Neural cell (in vitro differentiated cells): Measurements from ENCODE around the gene HNRNPUL1. TPM values are rescaled to one million over a fixed set of nuclear protein-coding genes. Genes with fewer than 3 reads are reported as not detected.

ENCODE experiments used
- H2AFZ ChIP-seq: fragments of 200-600, 300-800 bp; sonication (generic), shearing (Covaris generic); 2 replicates; pipeline ENCODE4 v1.6.0; 2014; ENCODE audit warnings: low read depth, mild to moderate bottlenecking, antibody characterized with exemption, low read length, moderate library complexity
- H3F3A ChIP-seq: fragments of 200-600 bp; shearing (Covaris generic); 2 replicates; pipeline ENCODE4 v1.6.1; 2016; ENCODE audit warnings: mild to moderate bottlenecking, moderate library complexity, mixed read lengths, antibody characterized with exemption, low read length; ENCODE audit not compliant: insufficient read depth, poor library complexity, severe bottlenecking
- H3K27ac ChIP-seq: fragments of 200-600, 300-800 bp; sonication (generic), shearing (Covaris generic); 2 replicates; pipeline ENCODE4 v1.5.1; 2014; ENCODE audit warnings: mild to moderate bottlenecking, low read length, moderate library complexity
- H3K27me3 ChIP-seq: fragments of 300-800, 200-600 bp; sonication (generic), shearing (Covaris generic); 2 replicates; pipeline ENCODE4 v1.6.0; 2014; ENCODE audit warnings: mild to moderate bottlenecking, low read depth, low read length, moderate library complexity; ENCODE audit not compliant: insufficient read depth
- H3K36me3 ChIP-seq: fragments of 300-800, 200-600 bp; sonication (generic), shearing (Covaris generic); 2 replicates; pipeline ENCODE4 v1.5.1; 2014; ENCODE audit warnings: mild to moderate bottlenecking, antibody characterized with exemption, low read length, moderate library complexity; ENCODE audit not compliant: insufficient read depth
- H3K4me2 ChIP-seq: fragments of 300-800, 200-600 bp; sonication (generic), shearing (Covaris generic); 2 replicates; pipeline ENCODE4 v1.6.0; 2014; ENCODE audit warnings: mild to moderate bottlenecking, low read length
- H3K4me3 ChIP-seq: fragments of 300-800, 200-600 bp; sonication (generic), shearing (Covaris generic); 2 replicates; pipeline ENCODE4 v1.5.1; 2014; ENCODE audit warnings: mild to moderate bottlenecking, low read length, moderate library complexity
- H3K79me2 ChIP-seq: fragments of 200-600 bp; shearing (Covaris generic); replicated peaks from 2 replicates; pipeline ENCODE4 v1.6.0; 2014; ENCODE audit warnings: mild to moderate bottlenecking, low read length, moderate library complexity; ENCODE audit not compliant: insufficient read depth
- H3K9ac ChIP-seq: fragments of 300-800, 200-600 bp; sonication (generic), shearing (Covaris generic); 2 replicates; pipeline ENCODE4 v1.6.1; 2016; ENCODE audit warnings: mild to moderate bottlenecking, low read length, mixed read lengths
- H3K9me2 ChIP-seq: fragments of 200-600 bp; shearing (Covaris generic); 2 replicates; pipeline ENCODE4 v1.6.1; 2016; ENCODE audit warnings: mild to moderate bottlenecking, low read length, mixed read lengths; ENCODE audit not compliant: insufficient read depth
- H3K9me3 ChIP-seq: fragments of 200-600, 300-800 bp; sonication (generic), shearing (Covaris generic); 2 replicates; pipeline ENCODE4 v1.6.1; 2016; ENCODE audit warnings: mild to moderate bottlenecking, mixed run types, low read length, moderate library complexity, mixed read lengths
- H4K20me1 ChIP-seq: fragments of 200-600 bp; shearing (Covaris generic); 2 replicates; pipeline ENCODE4 v1.6.1; 2016; ENCODE audit warnings: mild to moderate bottlenecking, mixed run types; ENCODE audit not compliant: insufficient read depth
- EP300 ChIP-seq: fragments of 450-650 bp; conservative IDR thresholded peaks from 2 replicates; pipeline ENCODE4 v1.6.1; 2014; ENCODE audit warnings: antibody characterized with exemption, mild to moderate bottlenecking, moderate library complexity; ENCODE audit not compliant: poor library complexity, severe bottlenecking
- EZH2 ChIP-seq: fragments of 200-600, 300-800 bp; shearing (Covaris generic), sonication (generic); IDR thresholded peaks from 2 replicates; pipeline ENCODE4 v1.6.1; 2014; ENCODE audit warnings: antibody characterized with exemption, low read length, borderline replicate concordance, mild to moderate bottlenecking; ENCODE audit not compliant: insufficient read depth, poor library complexity, severe bottlenecking
- MXI1 ChIP-seq: fragments of 450-650 bp; conservative IDR thresholded peaks from 2 replicates; pipeline ENCODE4 v1.6.1; 2014; ENCODE audit warnings: antibody characterized with exemption, mild to moderate bottlenecking; ENCODE audit not compliant: poor library complexity, severe bottlenecking
- POLR2AphosphoS5 ChIP-seq: IDR thresholded peaks from 2 replicates; pipeline ENCODE4 v1.6.1; 2012
- RAD21 ChIP-seq: fragments of 450-650 bp; conservative IDR thresholded peaks from 2 replicates; pipeline ENCODE4 v1.6.1; 2014; ENCODE audit warnings: antibody characterized with exemption, mild to moderate bottlenecking, moderate library complexity
- SMC3 ChIP-seq: fragments of 450-650 bp; conservative IDR thresholded peaks from 2 replicates; pipeline ENCODE4 v1.6.1; 2014; ENCODE audit warnings: antibody characterized with exemption, mild to moderate bottlenecking, moderate library complexity; ENCODE audit not compliant: poor library complexity
- TAF1 ChIP-seq: IDR thresholded peaks from 2 replicates; pipeline ENCODE4 v1.6.1; 2012; ENCODE audit warnings: low read depth
- polyA plus RNA-seq: library from polyadenylated mRNA; depleted of rRNA; stranded (reverse); fragments of >200 nt; gene quantifications from 2 replicates; pipeline ENCODE4 v1.2.3, GENCODE V29; 2014
- TF ChIP-seq, protein P1 (sequence below): IDR thresholded peaks from 2 replicates; pipeline ENCODE4 v1.6.1; 2012; ENCODE audit warnings: borderline replicate concordance
- TF ChIP-seq, protein P2 (sequence below): fragments of 450-650 bp; IDR thresholded peaks from 2 replicates; pipeline ENCODE4 v1.5.1; 2014; ENCODE audit warnings: antibody characterized with exemption, mild to moderate bottlenecking, moderate library complexity; ENCODE audit not compliant: poor library complexity, severe bottlenecking

Gene HNRNPUL1
- polyA plus RNA-seq, 1 donor from 2014 or later = 34.6 TPM

DNA sequence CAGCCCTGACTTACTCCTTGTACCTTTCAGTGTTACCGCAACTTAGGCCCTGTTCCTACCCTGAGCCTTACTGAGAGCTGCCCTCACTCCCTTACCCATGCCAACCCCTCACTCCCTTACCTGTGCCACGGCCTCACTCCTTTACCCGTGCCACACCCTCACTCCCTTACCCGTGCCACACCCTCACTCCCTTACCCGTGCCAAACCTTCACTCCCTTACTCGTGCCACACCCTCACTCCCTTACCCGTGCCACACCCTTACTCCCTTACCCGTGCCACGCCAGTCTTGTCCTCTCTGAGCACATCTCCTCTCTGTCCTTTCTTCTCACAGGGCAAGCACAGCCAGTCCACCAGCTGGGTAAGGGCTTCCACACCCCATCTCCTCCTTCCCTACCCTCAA, 24.8 kb upstream of the HNRNPUL1 start:
- Histone ChIP-seq H3K36me3 (no peaks in the 10 kb centered on the region), H3K9ac (no peak overlapping the region), H3F3A (no peaks in the 10 kb centered on the region), H3K79me2 (no peaks in the 10 kb centered on the region), H2AFZ (no peak overlapping the region), H4K20me1 (no peaks in the 10 kb centered on the region), H3K4me3 (no peak overlapping the region), H3K4me2 (no peak overlapping the region), H3K9me2 (no peaks in the 10 kb centered on the region), H3K27ac (no peak overlapping the region), H3K9me3 (no peaks in the 10 kb centered on the region), H3K27me3 (no peaks in the 10 kb centered on the region)
- TF ChIP-seq, protein P1, sequence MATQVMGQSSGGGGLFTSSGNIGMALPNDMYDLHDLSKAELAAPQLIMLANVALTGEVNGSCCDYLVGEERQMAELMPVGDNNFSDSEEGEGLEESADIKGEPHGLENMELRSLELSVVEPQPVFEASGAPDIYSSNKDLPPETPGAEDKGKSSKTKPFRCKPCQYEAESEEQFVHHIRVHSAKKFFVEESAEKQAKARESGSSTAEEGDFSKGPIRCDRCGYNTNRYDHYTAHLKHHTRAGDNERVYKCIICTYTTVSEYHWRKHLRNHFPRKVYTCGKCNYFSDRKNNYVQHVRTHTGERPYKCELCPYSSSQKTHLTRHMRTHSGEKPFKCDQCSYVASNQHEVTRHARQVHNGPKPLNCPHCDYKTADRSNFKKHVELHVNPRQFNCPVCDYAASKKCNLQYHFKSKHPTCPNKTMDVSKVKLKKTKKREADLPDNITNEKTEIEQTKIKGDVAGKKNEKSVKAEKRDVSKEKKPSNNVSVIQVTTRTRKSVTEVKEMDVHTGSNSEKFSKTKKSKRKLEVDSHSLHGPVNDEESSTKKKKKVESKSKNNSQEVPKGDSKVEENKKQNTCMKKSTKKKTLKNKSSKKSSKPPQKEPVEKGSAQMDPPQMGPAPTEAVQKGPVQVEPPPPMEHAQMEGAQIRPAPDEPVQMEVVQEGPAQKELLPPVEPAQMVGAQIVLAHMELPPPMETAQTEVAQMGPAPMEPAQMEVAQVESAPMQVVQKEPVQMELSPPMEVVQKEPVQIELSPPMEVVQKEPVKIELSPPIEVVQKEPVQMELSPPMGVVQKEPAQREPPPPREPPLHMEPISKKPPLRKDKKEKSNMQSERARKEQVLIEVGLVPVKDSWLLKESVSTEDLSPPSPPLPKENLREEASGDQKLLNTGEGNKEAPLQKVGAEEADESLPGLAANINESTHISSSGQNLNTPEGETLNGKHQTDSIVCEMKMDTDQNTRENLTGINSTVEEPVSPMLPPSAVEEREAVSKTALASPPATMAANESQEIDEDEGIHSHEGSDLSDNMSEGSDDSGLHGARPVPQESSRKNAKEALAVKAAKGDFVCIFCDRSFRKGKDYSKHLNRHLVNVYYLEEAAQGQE = no peak
- TF ChIP-seq TAF1 = no peak
- no peak for TF ChIP-seq MXI1
- TF ChIP-seq, protein P2, sequence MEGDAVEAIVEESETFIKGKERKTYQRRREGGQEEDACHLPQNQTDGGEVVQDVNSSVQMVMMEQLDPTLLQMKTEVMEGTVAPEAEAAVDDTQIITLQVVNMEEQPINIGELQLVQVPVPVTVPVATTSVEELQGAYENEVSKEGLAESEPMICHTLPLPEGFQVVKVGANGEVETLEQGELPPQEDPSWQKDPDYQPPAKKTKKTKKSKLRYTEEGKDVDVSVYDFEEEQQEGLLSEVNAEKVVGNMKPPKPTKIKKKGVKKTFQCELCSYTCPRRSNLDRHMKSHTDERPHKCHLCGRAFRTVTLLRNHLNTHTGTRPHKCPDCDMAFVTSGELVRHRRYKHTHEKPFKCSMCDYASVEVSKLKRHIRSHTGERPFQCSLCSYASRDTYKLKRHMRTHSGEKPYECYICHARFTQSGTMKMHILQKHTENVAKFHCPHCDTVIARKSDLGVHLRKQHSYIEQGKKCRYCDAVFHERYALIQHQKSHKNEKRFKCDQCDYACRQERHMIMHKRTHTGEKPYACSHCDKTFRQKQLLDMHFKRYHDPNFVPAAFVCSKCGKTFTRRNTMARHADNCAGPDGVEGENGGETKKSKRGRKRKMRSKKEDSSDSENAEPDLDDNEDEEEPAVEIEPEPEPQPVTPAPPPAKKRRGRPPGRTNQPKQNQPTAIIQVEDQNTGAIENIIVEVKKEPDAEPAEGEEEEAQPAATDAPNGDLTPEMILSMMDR = no peak
- TF ChIP-seq SMC3 = no peak
- no peak for TF ChIP-seq EP300
- TF ChIP-seq RAD21 = no peak
- TF ChIP-seq POLR2AphosphoS5 = no peak
- TF ChIP-seq EZH2 = no peak

DNA sequence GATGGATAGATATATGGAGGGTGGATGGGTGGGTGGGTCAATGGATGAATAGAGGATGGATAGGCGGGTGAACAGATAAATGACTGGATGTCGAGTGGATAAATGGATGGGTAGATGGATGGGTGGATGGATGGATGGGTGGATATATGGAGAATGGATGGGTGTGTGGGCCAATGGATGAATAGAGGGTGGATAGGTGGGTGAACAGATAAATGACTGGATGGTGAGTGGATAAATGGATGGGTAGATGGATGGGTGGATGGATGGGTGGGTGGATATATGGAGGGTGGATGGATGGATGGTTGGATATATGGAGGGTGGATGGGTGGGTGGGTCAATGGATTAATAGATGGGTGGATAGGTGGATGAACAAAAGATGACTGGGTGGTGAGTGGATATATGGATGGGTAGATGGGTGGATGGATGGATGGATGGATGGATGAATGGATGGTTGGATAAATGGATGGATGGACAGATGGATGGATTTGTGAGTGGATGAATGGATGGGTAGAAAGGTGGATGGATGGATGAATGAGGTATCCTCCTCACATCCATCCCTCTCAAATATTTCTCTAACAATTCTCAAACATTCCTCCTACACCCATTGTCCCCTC, 24.1 kb upstream of the HNRNPUL1 start:
- TF ChIP-seq RAD21 (no peak), POLR2AphosphoS5 (no peak), EP300 (no peak), TAF1 (no peak), MXI1 (no peak), SMC3 (no peak), EZH2 (no peak)
- TF ChIP-seq, protein P2 = no peak
- TF ChIP-seq, protein P1 = no peak
- no peak overlapping the region for H3K9ac ChIP-seq
- no peak overlapping the region for H3K27ac ChIP-seq
- H4K20me1 ChIP-seq = no peaks in the 10 kb centered on the region
- no peaks in the 10 kb centered on the region for H3K36me3 ChIP-seq
- no peaks in the 10 kb centered on the region for H3K79me2 ChIP-seq
- no peaks in the 10 kb centered on the region for H3K9me2 ChIP-seq
- no peaks in the 10 kb centered on the region for H3F3A ChIP-seq
- no peaks in the 10 kb centered on the region for H3K27me3 ChIP-seq
- H3K4me2 ChIP-seq = no peak overlapping the region
- H3K4me3 ChIP-seq = no peak overlapping the region
- no peak overlapping the region for H2AFZ ChIP-seq
- no peaks in the 10 kb centered on the region for H3K9me3 ChIP-seq
